Endothelial cell of umbilical vein (primary cell): ENCODE results near the gene NR1H3.

Experiments
- EZH2 ChIP-seq: IDR thresholded peaks from 2 replicates; pipeline ENCODE4 v1.6.1; 2012; ENCODE audit warnings: borderline replicate concordance, low read depth, mild to moderate bottlenecking, moderate library complexity, low read length, inconsistent platforms; ENCODE audit not compliant: severe bottlenecking
- FOS ChIP-seq: IDR thresholded peaks from 2 replicates; pipeline ENCODE4 v1.6.1; 2011; ENCODE audit warnings: mild to moderate bottlenecking, low read length, moderate library complexity, borderline replicate concordance; ENCODE audit not compliant: insufficient read depth
- JUN ChIP-seq: IDR thresholded peaks from 2 replicates; pipeline ENCODE4 v1.6.1; 2011; ENCODE audit warnings: borderline replicate concordance, low read depth; ENCODE audit not compliant: insufficient read length, insufficient read depth
- POLR2A ChIP-seq: IDR thresholded peaks from 2 replicates; pipeline ENCODE4 v1.6.1; 2012; ENCODE audit warnings: low read depth, mild to moderate bottlenecking, control low read depth, low read length
- POLR2AphosphoS5 ChIP-seq: IDR thresholded peaks from 2 replicates; pipeline ENCODE4 v1.6.1; 2012; ENCODE audit warnings: low read depth, mild to moderate bottlenecking, control low read depth, low read length, moderate library complexity; ENCODE audit not compliant: insufficient read depth
- TF ChIP-seq, protein P1 (sequence below), 2 donors: IDR thresholded peaks; 1 replicate in 1 of 2; 2 replicates in 1 of 2; pipeline ENCODE4 v1.5.1; 2011; ENCODE audit warnings: low read length in 2 of 2, mild to moderate bottlenecking in 2 of 2, moderate library complexity in 2 of 2, control low read depth in 1 of 2, inconsistent platforms in 1 of 2, low read depth in 1 of 2; ENCODE audit not compliant: insufficient read depth in 1 of 2; ENCODE audit errors: extremely low read depth in 1 of 2
- TF ChIP-seq, protein P2 (sequence below): IDR thresholded peaks from 2 replicates; pipeline ENCODE4 v1.6.1; 2011; ENCODE audit not compliant: insufficient read depth, insufficient read length

DNA sequence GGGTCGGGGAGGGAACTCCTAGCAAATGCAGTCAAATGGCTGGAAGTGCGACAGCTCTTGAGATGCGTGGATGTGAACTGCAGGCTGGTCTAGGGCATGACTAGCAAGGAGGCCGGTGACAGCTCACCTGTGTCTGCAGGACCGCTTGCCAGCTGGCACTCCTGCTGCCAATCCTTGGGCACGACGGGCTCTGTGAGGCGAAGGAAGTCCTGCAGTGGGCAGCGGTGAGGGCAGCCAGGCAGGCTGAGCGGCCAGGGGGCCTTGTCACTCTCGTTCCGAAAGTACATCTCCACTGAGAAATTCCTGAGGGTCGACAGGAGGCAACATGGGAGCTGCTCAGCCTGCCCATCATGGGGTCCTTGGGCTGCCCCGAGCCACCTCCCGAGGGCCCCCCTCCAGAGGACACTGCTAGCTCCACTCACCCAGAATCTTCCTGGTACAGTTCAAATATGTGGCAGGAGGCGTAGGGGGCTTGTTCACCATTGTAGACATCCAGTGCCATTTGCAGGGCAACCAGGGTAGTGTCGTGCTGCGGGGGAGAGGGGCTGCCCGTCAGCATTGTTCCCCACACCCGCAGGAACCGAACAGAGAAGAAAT, 15.1 kb upstream of the NR1H3 start:
- TF ChIP-seq, protein P1, sequence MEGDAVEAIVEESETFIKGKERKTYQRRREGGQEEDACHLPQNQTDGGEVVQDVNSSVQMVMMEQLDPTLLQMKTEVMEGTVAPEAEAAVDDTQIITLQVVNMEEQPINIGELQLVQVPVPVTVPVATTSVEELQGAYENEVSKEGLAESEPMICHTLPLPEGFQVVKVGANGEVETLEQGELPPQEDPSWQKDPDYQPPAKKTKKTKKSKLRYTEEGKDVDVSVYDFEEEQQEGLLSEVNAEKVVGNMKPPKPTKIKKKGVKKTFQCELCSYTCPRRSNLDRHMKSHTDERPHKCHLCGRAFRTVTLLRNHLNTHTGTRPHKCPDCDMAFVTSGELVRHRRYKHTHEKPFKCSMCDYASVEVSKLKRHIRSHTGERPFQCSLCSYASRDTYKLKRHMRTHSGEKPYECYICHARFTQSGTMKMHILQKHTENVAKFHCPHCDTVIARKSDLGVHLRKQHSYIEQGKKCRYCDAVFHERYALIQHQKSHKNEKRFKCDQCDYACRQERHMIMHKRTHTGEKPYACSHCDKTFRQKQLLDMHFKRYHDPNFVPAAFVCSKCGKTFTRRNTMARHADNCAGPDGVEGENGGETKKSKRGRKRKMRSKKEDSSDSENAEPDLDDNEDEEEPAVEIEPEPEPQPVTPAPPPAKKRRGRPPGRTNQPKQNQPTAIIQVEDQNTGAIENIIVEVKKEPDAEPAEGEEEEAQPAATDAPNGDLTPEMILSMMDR (IDR thresholded peaks at IDR 0.05; ENCODE audit: extremely low read depth in 1 of 2, insufficient read depth in 1 of 2, low read depth in 1 of 2, low read length in 2 of 2): no peak
- TF ChIP-seq POLR2AphosphoS5: no peak
- TF ChIP-seq EZH2: no peak
- no peak for TF ChIP-seq POLR2A
- TF ChIP-seq, protein P2, sequence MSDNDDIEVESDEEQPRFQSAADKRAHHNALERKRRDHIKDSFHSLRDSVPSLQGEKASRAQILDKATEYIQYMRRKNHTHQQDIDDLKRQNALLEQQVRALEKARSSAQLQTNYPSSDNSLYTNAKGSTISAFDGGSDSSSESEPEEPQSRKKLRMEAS: no peak
- no peak for TF ChIP-seq FOS
- no peak for TF ChIP-seq JUN
